PFSK-1 (cell line): ENCODE results near the gene CHST9.

Source experiments
- FOXP2 ChIP-seq: optimal IDR thresholded peaks from 2 replicates; pipeline ENCODE3; 2011; ENCODE audit warnings: borderline replicate concordance, control low read depth, inconsistent platforms; ENCODE audit not compliant: insufficient read depth; ENCODE audit errors: extremely low read length, extremely low read depth
- POLR2AphosphoS5 ChIP-seq: IDR thresholded peaks from 2 replicates; pipeline ENCODE4 v1.6.1; 2012; ENCODE audit warnings: low read depth, mild to moderate bottlenecking, control low read depth, low read length, moderate library complexity
- SIN3A ChIP-seq: IDR thresholded peaks from 2 replicates; pipeline ENCODE4 v1.6.1; 2012; ENCODE audit warnings: mild to moderate bottlenecking, low read length, moderate library complexity, borderline replicate concordance; ENCODE audit not compliant: insufficient read depth
- TAF1 ChIP-seq: IDR thresholded peaks from 2 replicates; pipeline ENCODE4 v1.6.1; 2012; ENCODE audit warnings: low read length, control low read depth, borderline replicate concordance; ENCODE audit not compliant: insufficient read depth
- TF ChIP-seq, protein P1 (sequence below), 2 experiments: IDR thresholded peaks; 2 replicates each; pipeline versions ENCODE4 v1.6.1 to v1.8.0; 2011 to 2012; ENCODE audit warnings: low read depth in 2 of 2, low read length in 2 of 2, control low read depth in 1 of 2, inconsistent platforms in 1 of 2, mild to moderate bottlenecking in 1 of 2, moderate library complexity in 1 of 2; ENCODE audit not compliant: insufficient read depth in 1 of 2

Gene CHST9

DNA sequence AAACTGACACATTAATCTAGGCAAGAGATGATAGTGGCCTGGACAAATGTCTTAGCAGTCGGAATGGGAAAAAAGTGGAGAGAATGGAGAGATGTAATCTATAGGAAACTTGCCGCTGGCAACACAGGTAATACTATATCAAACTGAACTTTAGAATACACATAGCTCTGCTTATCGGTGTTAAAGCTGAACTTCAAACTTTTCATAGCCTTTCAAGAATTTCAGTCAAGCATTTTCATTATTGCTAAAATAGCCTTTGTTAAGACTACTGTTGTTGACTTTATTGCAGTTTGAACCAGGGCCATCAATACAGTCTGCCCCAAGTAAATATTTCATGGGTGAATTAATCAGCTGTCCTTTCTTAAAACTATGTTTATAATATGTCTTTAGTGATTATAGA, 12.9 kb upstream of the CHST9 start:
- TF ChIP-seq SIN3A (no peak), POLR2AphosphoS5 (no peak), TAF1 (no peak), FOXP2 (no peak)
- TF ChIP-seq, protein P1, sequence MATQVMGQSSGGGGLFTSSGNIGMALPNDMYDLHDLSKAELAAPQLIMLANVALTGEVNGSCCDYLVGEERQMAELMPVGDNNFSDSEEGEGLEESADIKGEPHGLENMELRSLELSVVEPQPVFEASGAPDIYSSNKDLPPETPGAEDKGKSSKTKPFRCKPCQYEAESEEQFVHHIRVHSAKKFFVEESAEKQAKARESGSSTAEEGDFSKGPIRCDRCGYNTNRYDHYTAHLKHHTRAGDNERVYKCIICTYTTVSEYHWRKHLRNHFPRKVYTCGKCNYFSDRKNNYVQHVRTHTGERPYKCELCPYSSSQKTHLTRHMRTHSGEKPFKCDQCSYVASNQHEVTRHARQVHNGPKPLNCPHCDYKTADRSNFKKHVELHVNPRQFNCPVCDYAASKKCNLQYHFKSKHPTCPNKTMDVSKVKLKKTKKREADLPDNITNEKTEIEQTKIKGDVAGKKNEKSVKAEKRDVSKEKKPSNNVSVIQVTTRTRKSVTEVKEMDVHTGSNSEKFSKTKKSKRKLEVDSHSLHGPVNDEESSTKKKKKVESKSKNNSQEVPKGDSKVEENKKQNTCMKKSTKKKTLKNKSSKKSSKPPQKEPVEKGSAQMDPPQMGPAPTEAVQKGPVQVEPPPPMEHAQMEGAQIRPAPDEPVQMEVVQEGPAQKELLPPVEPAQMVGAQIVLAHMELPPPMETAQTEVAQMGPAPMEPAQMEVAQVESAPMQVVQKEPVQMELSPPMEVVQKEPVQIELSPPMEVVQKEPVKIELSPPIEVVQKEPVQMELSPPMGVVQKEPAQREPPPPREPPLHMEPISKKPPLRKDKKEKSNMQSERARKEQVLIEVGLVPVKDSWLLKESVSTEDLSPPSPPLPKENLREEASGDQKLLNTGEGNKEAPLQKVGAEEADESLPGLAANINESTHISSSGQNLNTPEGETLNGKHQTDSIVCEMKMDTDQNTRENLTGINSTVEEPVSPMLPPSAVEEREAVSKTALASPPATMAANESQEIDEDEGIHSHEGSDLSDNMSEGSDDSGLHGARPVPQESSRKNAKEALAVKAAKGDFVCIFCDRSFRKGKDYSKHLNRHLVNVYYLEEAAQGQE (IDR thresholded peaks at IDR 0.05; ENCODE audit: insufficient read depth in 1 of 2, low read depth in 2 of 2, low read length in 2 of 2): no peak

DNA sequence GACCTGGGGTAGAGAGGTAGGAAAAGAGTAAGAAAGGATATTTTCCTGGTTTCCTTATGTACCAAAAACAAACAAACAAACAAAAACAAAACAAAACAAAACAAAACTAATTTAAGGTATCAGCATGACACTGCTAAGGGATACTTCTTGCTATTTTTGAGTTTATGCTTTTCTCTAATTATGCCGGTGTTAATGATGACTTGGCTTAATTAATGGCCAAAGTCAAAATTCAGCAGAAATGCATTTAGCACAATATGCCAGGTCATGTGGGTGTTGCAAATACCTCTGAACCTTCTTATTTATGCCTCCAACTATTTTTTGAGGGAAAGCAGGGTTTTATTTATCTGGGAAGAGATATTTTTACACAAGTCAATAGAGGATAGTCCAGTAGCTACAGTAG, 3.2 kb upstream of the CHST9 start:
- TF ChIP-seq TAF1 (no peak), FOXP2 (no peak), SIN3A (no peak), POLR2AphosphoS5 (no peak)
- TF ChIP-seq, protein P1 (IDR thresholded peaks at IDR 0.05; ENCODE audit: insufficient read depth in 1 of 2, low read depth in 2 of 2, low read length in 2 of 2): no peak

DNA sequence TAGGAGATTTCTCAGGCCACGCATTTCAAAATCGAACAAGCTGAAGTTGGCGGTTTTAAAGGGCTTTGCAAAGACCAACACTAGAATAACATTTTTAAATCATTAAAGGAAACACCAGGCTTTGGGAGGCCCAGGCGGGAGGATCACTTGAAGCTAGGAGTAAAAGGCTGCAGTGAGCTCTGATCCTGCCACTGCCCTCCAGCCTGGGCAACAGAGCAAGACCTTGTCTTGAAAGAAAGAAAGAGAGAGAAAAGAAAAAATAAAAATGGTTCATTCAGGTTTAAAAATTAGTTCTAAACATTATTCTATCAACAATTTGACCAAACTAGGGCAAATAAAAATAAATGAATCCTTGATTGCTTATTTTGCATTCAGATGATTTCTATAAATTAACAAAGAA, 789 bp upstream of the CHST9 start:
- no peak for TF ChIP-seq TAF1
- TF ChIP-seq FOXP2: no peak
- TF ChIP-seq, protein P1 (IDR thresholded peaks at IDR 0.05; ENCODE audit: insufficient read depth in 1 of 2, low read depth in 2 of 2, low read length in 2 of 2): no peak
- TF ChIP-seq SIN3A: no peak
- no peak for TF ChIP-seq POLR2AphosphoS5

GRCh38 chr18:27184115-27185024, 738 bp downstream of the CHST9 start:
- TF ChIP-seq FOXP2 (no peak), SIN3A (no peak), TAF1 (no peak), POLR2AphosphoS5 (no peak)
- TF ChIP-seq, protein P1 (IDR thresholded peaks at IDR 0.05; ENCODE audit: insufficient read depth in 1 of 2, low read depth in 2 of 2, low read length in 2 of 2): no peak
